Keratinocyte (primary cell): ENCODE measurements around the gene TICAM1. TPM values are rescaled to one million over a fixed set of nuclear protein-coding genes. Genes with fewer than 3 reads are reported as not detected.
"Not testable (repeated sequence)": the region's sequence is repeated elsewhere in the genome, so short reads cannot be mapped to it uniquely, and the experiment has no call there.

Experiments
- DNase-seq: peaks from one replicate; pipeline ENCODE4 v3.0.0-alpha.2; 2011; ENCODE audit warnings: low read depth, missing footprints, low spot score
- FAIRE-seq: peaks from 2 replicates; lab custom pipeline; 2011; peaks lifted over from hg19 to GRCh38; lab: Jason Lieb, UNC
- H2AFZ ChIP-seq: 2 replicates; pipeline ENCODE4 v1.6.0; 2012; ENCODE audit warnings: low read length, control low read depth, inconsistent platforms; ENCODE audit not compliant: control insufficient read depth
- H3K27ac ChIP-seq: 2 replicates; pipeline ENCODE4 v1.5.1; 2011; ENCODE audit warnings: low read length; ENCODE audit not compliant: control insufficient read depth, insufficient read depth
- H3K27me3 ChIP-seq: 3 replicates; pipeline ENCODE4 v1.6.0; 2011; ENCODE audit warnings: low read length; ENCODE audit not compliant: control insufficient read depth, insufficient read depth; ENCODE audit errors: extremely low read depth
- H3K36me3 ChIP-seq, 2 experiments: 2 replicates in 1 of 2; 3 replicates in 1 of 2; pipeline ENCODE4 v1.5.1; 2011; ENCODE audit warnings: low read length in 2 of 2, mild to moderate bottlenecking in 1 of 2; ENCODE audit not compliant: control insufficient read depth in 2 of 2, insufficient read depth in 2 of 2; ENCODE audit errors: extremely low read depth in 1 of 2
- H3K4me1 ChIP-seq: 3 replicates; pipeline ENCODE4 v1.5.1; 2011; ENCODE audit warnings: low read length; ENCODE audit not compliant: control insufficient read depth, insufficient read depth; ENCODE audit errors: extremely low read depth
- H3K4me2 ChIP-seq: 3 replicates; pipeline ENCODE4 v1.6.0; 2011; ENCODE audit warnings: low read depth, low read length; ENCODE audit not compliant: control insufficient read depth, insufficient read depth; ENCODE audit errors: extremely low read depth
- H3K4me3 ChIP-seq, 3 experiments: fragments of 200-600 bp in 1 of 3; sonication (generic) in 1 of 3; 2 replicates in 2 of 3; 3 replicates in 1 of 3; pipeline ENCODE4 v1.5.1; 2011 to 2016; ENCODE audit warnings: low read length in 3 of 3, mild to moderate bottlenecking in 3 of 3, control low read depth in 2 of 3, inconsistent platforms in 1 of 3, low read depth in 1 of 3, mixed read lengths in 1 of 3, mixed run types in 1 of 3, moderate library complexity in 1 of 3; ENCODE audit not compliant: control insufficient read depth in 2 of 3, insufficient read depth in 2 of 3; ENCODE audit errors: extremely low read depth in 1 of 3
- H3K79me2 ChIP-seq: 2 replicates; pipeline ENCODE4 v1.6.0; 2012; ENCODE audit warnings: low read length; ENCODE audit not compliant: control insufficient read depth, insufficient read depth
- H3K9ac ChIP-seq: 3 replicates; pipeline ENCODE4 v1.6.0; 2011; ENCODE audit warnings: low read length; ENCODE audit not compliant: control insufficient read depth, insufficient read depth; ENCODE audit errors: extremely low read depth
- H3K9me1 ChIP-seq: 3 replicates; pipeline ENCODE4 v1.6.0; 2011; ENCODE audit warnings: low read length; ENCODE audit not compliant: control insufficient read depth, insufficient read depth; ENCODE audit errors: extremely low read depth
- H3K9me3 ChIP-seq: 2 replicates; pipeline ENCODE4 v1.5.1; 2012; ENCODE audit warnings: low read depth, low read length; ENCODE audit not compliant: control insufficient read depth
- H4K20me1 ChIP-seq: 3 replicates; pipeline ENCODE4 v1.6.0; 2011; ENCODE audit warnings: low read length; ENCODE audit not compliant: control insufficient read depth, insufficient read depth; ENCODE audit errors: extremely low read depth
- CTCF ChIP-seq, 3 experiments: IDR thresholded peaks in 1 of 3; conservative IDR thresholded peaks in 1 of 3; optimal IDR thresholded peaks in 1 of 3; 2 replicates in 2 of 3; 3 replicates in 1 of 3; pipeline versions ENCODE3 to v1.5.1; 2011; ENCODE audit warnings: low read length in 3 of 3, mild to moderate bottlenecking in 3 of 3, moderate library complexity in 2 of 3, control low read depth in 1 of 3, inconsistent platforms in 1 of 3; ENCODE audit not compliant: insufficient read depth in 2 of 3; ENCODE audit errors: extremely low read depth in 1 of 3
- EZH2 ChIP-seq: IDR thresholded peaks from one replicate; pipeline ENCODE4 v1.6.1; 2012; ENCODE audit warnings: inconsistent platforms, mild to moderate bottlenecking, low read length, moderate library complexity
- dilution Hi-C: fragments of 300-500 bp; cut with MboI; formaldehyde crosslinking; loops from one replicate; pipeline ENCODE4 v1.7.0; 2020; ENCODE audit warnings: low sequenced_read_pairs; ENCODE audit not compliant: extremely low pct_ligation_motif_present
- polyA plus RNA-seq, 5 experiments: library from polyadenylated mRNA; depleted of rRNA in 3 of 5; stranded (reverse) in 3 of 5; stranded (forward) in 1 of 5; unstranded in 1 of 5; fragments of >200 nt; gene quantifications; 1 replicate in 1 of 5; 2 replicates in 3 of 5; 3 replicates in 1 of 5; pipeline versions ENCODE4 v1.2.1 to v1.2.3, GENCODE V29; 2011 to 2012; ENCODE audit warnings: missing spikeins in 2 of 5, low read depth in 1 of 5, low replicate concordance in 1 of 5

TICAM1 gene
- polyA plus RNA-seq, 1 donor (not counting 4 experiments of a cell fraction or from before 2014, with no cell fraction given): 2.2 TPM

- Histone ChIP-seq H3K27me3 (no peaks in the 10 kb centered on the region), H3K4me2 (no peak overlapping the region), H3K9me3 (no peaks in the 10 kb centered on the region), H3K4me3 (no peak overlapping the region), H4K20me1 (no peaks in the 10 kb centered on the region), H3K36me3 (peaks cover 12 to 22% of the 10 kb centered on the region in 2 experiments), H3K9ac (no peak overlapping the region), H3K27ac (no peak overlapping the region), H2AFZ (no peak overlapping the region), H3K4me1 (peaks cover 7% of the 10 kb centered on the region), H3K79me2 (peaks cover 28% of the 10 kb centered on the region), H3K9me1 (no peaks in the 10 kb centered on the region)
- dilution Hi-C loops: no loop called here
- no peak for DNase-seq
- no peak for FAIRE-seq
- TF ChIP-seq EZH2: no peak
- TF ChIP-seq CTCF (optimal IDR thresholded peaks at IDR 0.05 in 1 of 3, IDR thresholded peaks at IDR 0.05 in 1 of 3, conservative IDR thresholded peaks at IDR 0.05 in 1 of 3; ENCODE audit: extremely low read depth in 1 of 3, insufficient read depth in 2 of 3, low read length in 3 of 3): no peak
Measured at GRCh38 chr19:4861147-4861546, 29.6 kb upstream of the TICAM1 start.

- Histone ChIP-seq H3K27me3 (no peaks in the 10 kb centered on the region), H3K9me3 (no peaks in the 10 kb centered on the region), H3K4me3 (no peak overlapping the region), H3K9me1 (no peaks in the 10 kb centered on the region), H3K79me2 (peaks cover 19% of the 10 kb centered on the region), H3K4me1 (peaks cover 6% of the 10 kb centered on the region), H2AFZ (no peak overlapping the region), H4K20me1 (no peaks in the 10 kb centered on the region), H3K27ac (no peak overlapping the region), H3K9ac (no peak overlapping the region), H3K36me3 (peaks cover 12 to 30% of the 10 kb centered on the region in 2 experiments), H3K4me2 (no peak overlapping the region)
- FAIRE-seq (no peak), DNase-seq (no peak)
- TF ChIP-seq EZH2: no peak
- TF ChIP-seq CTCF (optimal IDR thresholded peaks at IDR 0.05 in 1 of 3, IDR thresholded peaks at IDR 0.05 in 1 of 3, conservative IDR thresholded peaks at IDR 0.05 in 1 of 3; ENCODE audit: extremely low read depth in 1 of 3, insufficient read depth in 2 of 3, low read length in 3 of 3): no peak
- dilution Hi-C loops: no loop called here
Measured at GRCh38 chr19:4859697-4860096, 28.2 kb upstream of the TICAM1 start.

- dilution Hi-C loops, H4K20me1 ChIP-seq, H3K9me1 ChIP-seq, H3K27ac ChIP-seq, FAIRE-seq, H3K27me3 ChIP-seq, H3K9me3 ChIP-seq, DNase-seq, H3K79me2 ChIP-seq, H3K9ac ChIP-seq, H3K4me3 ChIP-seq, H3K4me2 ChIP-seq, H2AFZ ChIP-seq, H3K4me1 ChIP-seq: not testable (repeated sequence)
- H3K36me3 ChIP-seq: peaks cover 15 to 44% of the 10 kb centered on the region in 2 experiments
Measured at GRCh38 chr19:4856468-4856867, 25.0 kb upstream of the TICAM1 start.

- H3K9ac ChIP-seq, H3K79me2 ChIP-seq, H2AFZ ChIP-seq, H3K27me3 ChIP-seq, DNase-seq, dilution Hi-C loops, H3K27ac ChIP-seq, H3K9me1 ChIP-seq, H3K9me3 ChIP-seq, H3K4me2 ChIP-seq, H3K4me1 ChIP-seq, H3K4me3 ChIP-seq, FAIRE-seq, H4K20me1 ChIP-seq: not testable (repeated sequence)
- H3K36me3 ChIP-seq: peaks cover 12 to 40% of the 10 kb centered on the region in 2 experiments
Measured at GRCh38 chr19:4853506-4853905, 22.0 kb upstream of the TICAM1 start.
